ENCODE results near the gene TBC1D8B.
"Not testable (repeated sequence)": the region's sequence is repeated elsewhere in the genome, so short reads cannot be mapped to it uniquely, and the experiment has no call there.

Gene TBC1D8B

GRCh38 chrX:106802063-106802387, 448 bp upstream of the TBC1D8B start:
- no peak for DNase-seq (ENCODE audit: low read depth)
- H3K4me3 ChIP-seq (ENCODE audit: low read depth, low read length), result peak overlapping the region; percentile 74
- in situ Hi-C loops (cut with HindIII; ENCODE audit: low sequenced_read_pairs), result no loop called here
- TF ChIP-seq CTCF (IDR thresholded peaks at IDR 0.05; ENCODE audit: low read depth, low read length, missing control alignments), result no peak

- TF ChIP-seq CTCF (IDR thresholded peaks at IDR 0.05; ENCODE audit: low read depth, low read length, missing control alignments), result no peak
- in situ Hi-C loops (cut with HindIII; ENCODE audit: low sequenced_read_pairs), result no loop called here
- no peak for DNase-seq (ENCODE audit: low read depth)
- H3K4me3 ChIP-seq (ENCODE audit: low read depth, low read length), result no peak overlapping the region
Measured at GRCh38 chrX:106811131-106811910, 8.8 kb downstream of the TBC1D8B start.

DNA sequence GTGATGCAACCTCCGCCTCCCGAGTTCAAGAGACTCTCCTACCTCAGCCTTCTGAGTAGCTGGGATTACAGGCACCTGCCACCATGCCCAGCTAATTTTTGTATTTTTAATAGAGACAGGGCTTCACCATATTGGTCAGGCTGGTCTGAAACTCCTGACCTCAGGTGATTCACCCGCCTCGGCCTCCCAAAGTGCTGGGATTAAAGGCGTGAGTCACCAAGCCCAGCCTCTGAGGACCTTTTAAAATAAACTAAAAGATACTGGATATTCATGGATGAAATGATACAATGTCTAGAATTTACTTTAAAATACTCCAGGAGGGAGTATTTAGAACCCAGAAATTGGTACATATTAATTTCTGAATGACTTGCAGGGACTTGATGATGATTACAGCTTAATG, 10.5 kb downstream of the TBC1D8B start:
- in situ Hi-C loops (cut with HindIII; ENCODE audit: low sequenced_read_pairs); H3K4me3 ChIP-seq (ENCODE audit: low read depth, low read length); DNase-seq (ENCODE audit: low read depth): not testable (repeated sequence)

GRCh38 chrX:106814093-106814492, 11.6 kb downstream of the TBC1D8B start:
- H3K4me3 ChIP-seq (ENCODE audit: low read depth, low read length); in situ Hi-C loops (cut with HindIII; ENCODE audit: low sequenced_read_pairs): not testable (repeated sequence)

GRCh38 chrX:106862972-106863688, 60.7 kb downstream of the TBC1D8B start:
- in situ Hi-C loops (cut with HindIII; ENCODE audit: low sequenced_read_pairs), result no loop called here
- DNase-seq (ENCODE audit: low read depth), result no peak
- H3K4me3 ChIP-seq (ENCODE audit: low read depth, low read length), result no peak overlapping the region
- TF ChIP-seq CTCF (IDR thresholded peaks at IDR 0.05; ENCODE audit: low read depth, low read length, missing control alignments), result peak; percentile 21

More at GRCh38 chrX:106814093-106814492, 11.6 kb downstream of the TBC1D8B start:
- DNase-seq (ENCODE audit: low read depth), result not testable (repeated sequence)

GRCh38 chrX:106863697-106864096, 61.2 kb downstream of the TBC1D8B start:
- TF ChIP-seq CTCF (IDR thresholded peaks at IDR 0.05; ENCODE audit: low read depth, low read length, missing control alignments), result no peak
- H3K4me3 ChIP-seq (ENCODE audit: low read depth, low read length), result no peak overlapping the region
- in situ Hi-C loops (cut with HindIII; ENCODE audit: low sequenced_read_pairs), result no loop called here
- no peak for DNase-seq (ENCODE audit: low read depth)

DNA sequence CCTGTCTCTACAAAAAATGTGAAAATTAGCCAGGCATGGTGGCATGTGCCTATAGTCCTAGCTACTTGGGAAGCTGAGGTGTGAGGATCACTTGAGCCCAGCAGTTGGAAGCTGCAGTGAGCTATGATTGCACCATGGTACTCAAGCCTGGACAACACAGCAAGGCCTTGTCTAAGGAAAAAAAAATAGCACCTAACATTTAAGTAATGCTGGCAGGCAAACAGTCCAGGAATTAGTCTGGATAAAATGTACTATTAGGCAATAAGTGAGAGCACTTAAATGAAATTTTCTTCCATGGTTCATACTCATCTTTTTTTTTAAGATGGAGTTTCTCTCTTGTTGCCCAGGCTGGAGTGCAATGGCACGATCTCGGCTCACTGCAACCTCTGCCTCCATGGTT, 70.3 kb downstream of the TBC1D8B start:
- DNase-seq (ENCODE audit: low read depth); in situ Hi-C loops (cut with HindIII; ENCODE audit: low sequenced_read_pairs); H3K4me3 ChIP-seq (ENCODE audit: low read depth, low read length): not testable (repeated sequence)

GRCh38 chrX:106874075-106874474, 71.6 kb downstream of the TBC1D8B start:
- in situ Hi-C loops (cut with HindIII; ENCODE audit: low sequenced_read_pairs), result no loop called here
- H3K4me3 ChIP-seq (ENCODE audit: low read depth, low read length), result no peak overlapping the region
- peak; percentile 37 for TF ChIP-seq CTCF (IDR thresholded peaks at IDR 0.05; ENCODE audit: low read depth, low read length, missing control alignments)
- no peak for DNase-seq (ENCODE audit: low read depth)
